HG02571 (cell line): Measurements from ENCODE around the gene KCNMA1.
"Not testable (repeated sequence)": the region's sequence is repeated elsewhere in the genome, so short reads cannot be mapped to it uniquely, and the experiment has no call there.

Experiments used
- ATAC-seq: cut with Tn5 transposase; IDR thresholded peaks from one replicate; pipeline ENCODE4 v1.9.1; 2021; ENCODE audit warnings: mild to moderate bottlenecking, moderate library complexity; ENCODE audit not compliant: unreplicated experiment

KCNMA1 gene

GRCh38 chr10:77539147-77539935 lies 98.3 kb downstream of the KCNMA1 start:
- no peak for ATAC-seq

GRCh38 chr10:77537720-77538373 lies 99.8 kb downstream of the KCNMA1 start:
- no peak for ATAC-seq

- ATAC-seq: no peak
Observed at GRCh38 chr10:77537071-77537470, 100.5 kb downstream of the KCNMA1 start.

GRCh38 chr10:77533887-77534278 lies 103.7 kb downstream of the KCNMA1 start:
- no peak for ATAC-seq

GRCh38 chr10:77533146-77533886 lies 104.3 kb downstream of the KCNMA1 start:
- ATAC-seq: no peak

GRCh38 chr10:77532068-77532467 lies 105.5 kb downstream of the KCNMA1 start:
- no peak for ATAC-seq

- no peak for ATAC-seq
Observed at GRCh38 chr10:77531441-77532001, 106.1 kb downstream of the KCNMA1 start.

- ATAC-seq: no peak
Observed at GRCh38 chr10:77530011-77530410, 107.6 kb downstream of the KCNMA1 start.

- ATAC-seq: no peak
Observed at GRCh38 chr10:77529050-77529576, 108.5 kb downstream of the KCNMA1 start.

- no peak for ATAC-seq
Observed at GRCh38 chr10:77527839-77528238, 109.8 kb downstream of the KCNMA1 start.

- no peak for ATAC-seq
Observed at GRCh38 chr10:77526868-77527617, 110.6 kb downstream of the KCNMA1 start.

GRCh38 chr10:77524281-77524711 lies 113.3 kb downstream of the KCNMA1 start:
- no peak for ATAC-seq

- no peak for ATAC-seq
Observed at GRCh38 chr10:77522268-77522809, 115.3 kb downstream of the KCNMA1 start.

- no peak for ATAC-seq
Observed at GRCh38 chr10:77520995-77521394, 116.6 kb downstream of the KCNMA1 start.

GRCh38 chr10:77520290-77520689 lies 117.3 kb downstream of the KCNMA1 start:
- no peak for ATAC-seq

- not testable (repeated sequence) for ATAC-seq
Observed at GRCh38 chr10:77519791-77520190, 117.8 kb downstream of the KCNMA1 start.

GRCh38 chr10:77518910-77519274 lies 118.7 kb downstream of the KCNMA1 start:
- no peak for ATAC-seq

GRCh38 chr10:77518241-77518909 lies 119.2 kb downstream of the KCNMA1 start:
- no peak for ATAC-seq

GRCh38 chr10:77516575-77516974 lies 121.0 kb downstream of the KCNMA1 start:
- ATAC-seq: no peak

- no peak for ATAC-seq
Observed at GRCh38 chr10:77514870-77515269, 122.7 kb downstream of the KCNMA1 start.
